ENCODE results near the gene CAND2.

The CAND2 gene

DNA sequence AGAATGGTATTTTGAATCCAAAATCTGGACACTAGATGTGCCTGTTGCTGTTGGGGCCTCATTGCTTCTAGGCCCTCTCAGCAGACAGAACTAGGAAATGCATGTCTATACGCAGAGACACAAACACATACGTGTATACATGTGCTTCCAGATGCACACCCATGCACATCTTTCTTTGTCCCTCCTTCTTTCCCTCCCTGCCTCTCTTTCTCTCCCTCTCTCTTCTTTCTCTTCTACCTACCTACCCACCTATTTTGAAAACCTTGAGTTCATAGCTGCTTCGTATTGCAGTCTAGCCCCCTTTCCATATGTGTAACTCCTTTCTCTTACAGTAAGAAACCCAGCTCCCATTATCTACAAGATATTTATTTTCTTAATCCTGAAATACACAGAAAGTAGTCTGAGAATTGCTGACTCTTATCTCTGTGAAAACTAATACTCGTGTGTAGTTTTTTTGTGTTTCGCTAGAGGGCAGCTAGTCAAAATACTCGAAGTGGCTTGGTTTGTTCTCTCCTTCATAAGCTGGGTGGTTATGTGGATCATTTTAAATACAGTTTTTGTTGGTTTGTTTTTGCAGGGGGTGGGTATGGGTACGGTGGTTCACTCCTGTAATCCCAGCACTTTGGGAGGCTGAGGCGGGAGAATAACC, 26.4 kb downstream of the CAND2 start:
- DNase-seq (ENCODE audit: low read depth): peak; percentile 24
- H3K4me3 ChIP-seq (ENCODE audit: low read length): no peak overlapping the region
- TF ChIP-seq, protein P1, sequence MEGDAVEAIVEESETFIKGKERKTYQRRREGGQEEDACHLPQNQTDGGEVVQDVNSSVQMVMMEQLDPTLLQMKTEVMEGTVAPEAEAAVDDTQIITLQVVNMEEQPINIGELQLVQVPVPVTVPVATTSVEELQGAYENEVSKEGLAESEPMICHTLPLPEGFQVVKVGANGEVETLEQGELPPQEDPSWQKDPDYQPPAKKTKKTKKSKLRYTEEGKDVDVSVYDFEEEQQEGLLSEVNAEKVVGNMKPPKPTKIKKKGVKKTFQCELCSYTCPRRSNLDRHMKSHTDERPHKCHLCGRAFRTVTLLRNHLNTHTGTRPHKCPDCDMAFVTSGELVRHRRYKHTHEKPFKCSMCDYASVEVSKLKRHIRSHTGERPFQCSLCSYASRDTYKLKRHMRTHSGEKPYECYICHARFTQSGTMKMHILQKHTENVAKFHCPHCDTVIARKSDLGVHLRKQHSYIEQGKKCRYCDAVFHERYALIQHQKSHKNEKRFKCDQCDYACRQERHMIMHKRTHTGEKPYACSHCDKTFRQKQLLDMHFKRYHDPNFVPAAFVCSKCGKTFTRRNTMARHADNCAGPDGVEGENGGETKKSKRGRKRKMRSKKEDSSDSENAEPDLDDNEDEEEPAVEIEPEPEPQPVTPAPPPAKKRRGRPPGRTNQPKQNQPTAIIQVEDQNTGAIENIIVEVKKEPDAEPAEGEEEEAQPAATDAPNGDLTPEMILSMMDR (conservative IDR thresholded peaks at IDR 0.05; ENCODE audit: low read length): peak; percentile 48

DNA sequence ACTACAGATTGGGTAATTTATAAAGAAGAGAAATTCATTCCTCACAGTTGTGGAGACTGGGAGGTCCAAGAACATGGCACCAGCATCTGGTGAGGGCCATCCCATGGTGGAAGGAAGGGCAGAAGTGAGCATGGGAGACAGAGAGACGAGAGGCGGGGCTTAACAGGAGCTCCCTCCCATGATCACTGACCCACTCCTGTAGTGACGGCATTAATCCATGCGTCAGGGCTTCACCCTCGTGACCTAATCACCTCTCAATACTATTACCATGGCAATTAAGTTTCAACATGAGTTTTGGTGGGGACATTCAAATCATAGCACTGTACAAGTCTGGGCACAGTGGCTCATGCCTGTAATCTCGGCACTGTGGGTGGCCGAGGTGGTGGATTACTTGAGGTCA, 27.8 kb downstream of the CAND2 start:
- TF ChIP-seq, protein P1 (conservative IDR thresholded peaks at IDR 0.05; ENCODE audit: low read length): no peak
- H3K4me3 ChIP-seq (ENCODE audit: low read length): no peak overlapping the region
- no peak for DNase-seq (ENCODE audit: low read depth)

GRCh38 chr3:12825156-12825555, 28.7 kb downstream of the CAND2 start:
- TF ChIP-seq, protein P1 (conservative IDR thresholded peaks at IDR 0.05; ENCODE audit: low read length): no peak
- no peak overlapping the region for H3K4me3 ChIP-seq (ENCODE audit: low read length)
- DNase-seq (ENCODE audit: low read depth): no peak

DNA sequence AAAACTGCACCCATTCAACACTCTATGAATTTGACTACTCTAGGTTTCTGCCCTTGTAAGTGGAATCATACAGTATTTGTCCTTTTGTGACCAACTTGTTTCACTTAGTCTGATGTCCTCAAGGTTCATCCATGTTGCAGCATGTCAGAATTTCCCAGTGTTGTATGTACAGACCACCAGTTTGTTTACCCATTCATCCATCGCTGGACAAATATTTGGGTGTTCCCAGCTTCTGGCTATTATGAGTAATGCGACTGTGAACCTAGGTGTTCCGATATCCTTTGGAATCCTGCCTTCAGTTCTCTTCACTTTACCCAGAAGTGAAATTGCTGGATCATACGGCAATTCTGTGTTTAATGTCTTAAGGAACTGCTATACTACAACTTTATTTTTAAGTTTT, 32.3 kb downstream of the CAND2 start:
- no peak overlapping the region for H3K4me3 ChIP-seq (ENCODE audit: low read length)
- TF ChIP-seq, protein P1 (conservative IDR thresholded peaks at IDR 0.05; ENCODE audit: low read length): no peak
- no peak for DNase-seq (ENCODE audit: low read depth)

DNA sequence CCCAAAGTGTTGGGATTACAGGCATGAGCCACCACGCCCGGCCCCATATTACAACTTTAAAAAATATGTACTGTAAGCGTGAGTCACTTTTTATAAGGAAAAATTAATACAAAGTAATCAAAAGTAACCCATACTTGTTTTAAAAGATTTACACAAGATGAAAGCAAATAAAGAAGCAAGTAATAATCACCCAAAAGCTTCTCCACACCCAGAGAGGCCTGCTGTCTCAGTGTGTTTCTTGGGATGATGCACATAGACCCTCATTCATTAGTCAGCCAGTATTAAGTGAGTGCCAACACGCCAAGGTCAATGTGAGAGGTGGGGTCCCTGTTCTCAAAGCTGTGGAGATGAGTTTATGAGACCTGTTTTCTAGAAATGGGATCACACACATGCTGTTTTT, 32.9 kb downstream of the CAND2 start:
- TF ChIP-seq, protein P1 (conservative IDR thresholded peaks at IDR 0.05; ENCODE audit: low read length): no peak
- DNase-seq (ENCODE audit: low read depth): no peak
- H3K4me3 ChIP-seq (ENCODE audit: low read length): no peak overlapping the region

DNA sequence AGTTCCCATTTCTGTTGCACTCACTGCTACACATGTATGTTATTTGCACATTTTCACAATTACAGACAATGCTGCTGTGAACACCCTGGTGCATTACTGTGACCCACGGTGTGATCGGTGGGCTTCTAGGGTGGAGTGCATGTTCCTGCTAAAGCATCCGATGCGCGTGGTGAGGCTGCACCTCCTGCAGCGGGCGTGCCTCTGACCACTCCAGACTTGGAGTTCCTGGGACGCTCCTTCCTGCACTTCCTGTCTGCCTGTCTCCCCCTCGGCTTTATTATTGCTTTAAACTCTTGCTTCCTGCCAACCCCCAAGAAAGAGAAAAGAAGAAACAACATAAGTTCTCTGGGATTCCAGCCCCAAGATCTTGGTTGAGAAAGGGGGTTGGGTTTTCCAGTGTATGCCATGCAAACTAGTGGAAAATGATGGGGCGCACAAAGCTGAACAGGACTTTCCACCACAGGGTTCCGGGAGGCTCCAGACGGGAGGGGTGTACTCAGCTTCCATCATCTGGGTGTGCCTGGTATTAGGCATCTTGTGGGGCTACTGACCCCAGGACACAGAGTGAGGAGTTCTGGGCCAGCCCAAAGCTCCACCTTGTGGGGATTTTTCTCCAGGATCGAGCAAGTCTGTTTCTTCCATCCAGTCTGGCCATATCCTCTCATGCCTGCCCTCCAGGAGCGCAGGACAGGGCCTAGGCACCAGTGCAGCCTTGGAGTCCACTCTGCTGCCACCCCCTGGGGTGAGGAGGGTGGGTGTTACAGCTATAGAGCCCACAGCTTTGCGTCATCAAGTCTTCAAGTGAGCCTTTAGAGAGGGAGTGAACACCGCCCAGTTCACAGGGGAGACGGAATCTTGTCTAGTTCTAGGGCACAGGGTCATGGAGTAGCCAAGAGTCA, 33.7 kb downstream of the CAND2 start:
- H3K4me3 ChIP-seq (ENCODE audit: low read length): no peak overlapping the region
- TF ChIP-seq, protein P1 (conservative IDR thresholded peaks at IDR 0.05; ENCODE audit: low read length): no peak
- DNase-seq (ENCODE audit: low read depth): no peak

GRCh38 chr3:12830785-12831156, 34.3 kb downstream of the CAND2 start:
- DNase-seq (ENCODE audit: low read depth): no peak
- H3K4me3 ChIP-seq (ENCODE audit: low read length): no peak overlapping the region
- TF ChIP-seq, protein P1 (conservative IDR thresholded peaks at IDR 0.05; ENCODE audit: low read length): 0 out of 2 replicates have a peak, but pooled peaks have one; percentile 21
